Inflammatory macrophage treated with lipopolysaccharide for 4 hours (primary cell): ENCODE results near the gene UBAC2.
"Not testable (repeated sequence)": the region's sequence is repeated elsewhere in the genome, so short reads cannot be mapped to it uniquely, and the experiment has no call there.

ENCODE experiments used
- DNase-seq: peaks from one replicate; pipeline ENCODE4 v3.0.0-alpha.2; 2020

UBAC2 gene

DNA sequence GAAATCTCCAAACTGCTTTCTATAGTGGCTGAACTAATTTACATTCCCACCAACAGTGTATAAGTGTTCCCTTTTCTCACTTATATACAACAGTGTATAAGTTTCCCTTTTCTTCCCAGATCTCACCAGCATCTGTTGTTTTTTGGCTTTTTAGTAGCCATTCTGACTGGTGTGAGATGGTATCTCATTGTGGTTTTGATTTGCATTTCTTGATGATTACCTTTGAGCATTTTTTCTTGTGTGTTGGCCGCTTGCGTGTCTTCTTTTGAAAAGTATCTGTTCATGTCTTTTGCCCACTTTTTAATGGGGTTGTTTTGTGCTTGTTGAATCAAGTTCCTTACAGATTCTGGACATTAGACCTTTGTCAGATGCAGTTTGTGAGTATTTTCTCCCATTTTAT is 49.0 kb downstream of the UBAC2 start:
- DNase-seq, result not testable (repeated sequence)

DNA sequence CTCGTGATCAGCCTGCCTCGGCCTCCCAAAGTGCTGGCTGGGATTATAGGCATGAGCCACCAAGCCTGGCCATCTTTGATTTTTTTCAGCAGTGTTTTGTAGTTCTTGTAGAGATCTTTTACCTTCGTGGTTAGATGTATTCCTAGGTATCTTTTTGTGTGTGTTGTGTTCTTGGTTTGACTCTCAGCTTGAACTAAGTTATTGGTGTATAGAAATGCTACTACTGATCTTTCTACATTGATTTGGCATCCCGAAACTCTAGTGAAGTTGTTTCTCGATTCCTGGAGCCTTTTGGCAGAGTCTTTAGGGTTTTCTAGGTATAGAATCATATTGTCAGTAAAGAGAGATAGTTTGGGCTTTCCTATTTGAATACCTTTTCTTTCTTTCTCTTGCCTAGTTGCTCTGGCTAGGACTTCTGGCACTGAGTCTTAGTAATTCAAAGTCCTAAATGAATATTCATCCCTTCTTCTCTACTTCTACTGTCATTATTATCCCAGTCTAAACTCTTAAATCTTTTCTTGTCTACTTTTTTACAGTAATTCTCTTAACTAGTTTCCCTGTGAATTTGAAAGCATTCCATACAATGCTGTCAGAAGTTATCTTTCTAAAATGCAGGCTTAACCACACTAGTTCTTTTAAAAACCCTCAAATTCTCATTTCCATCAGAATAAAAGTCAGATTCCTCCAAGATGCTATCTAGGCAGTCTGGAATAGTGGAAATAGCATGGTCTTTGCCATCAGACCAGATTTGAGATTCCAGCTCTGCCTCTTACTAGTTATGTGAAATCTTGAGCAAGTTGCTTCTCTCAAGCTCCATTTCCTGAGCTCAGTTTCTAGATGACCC is 50.5 kb downstream of the UBAC2 start:
- no peak for DNase-seq

DNA sequence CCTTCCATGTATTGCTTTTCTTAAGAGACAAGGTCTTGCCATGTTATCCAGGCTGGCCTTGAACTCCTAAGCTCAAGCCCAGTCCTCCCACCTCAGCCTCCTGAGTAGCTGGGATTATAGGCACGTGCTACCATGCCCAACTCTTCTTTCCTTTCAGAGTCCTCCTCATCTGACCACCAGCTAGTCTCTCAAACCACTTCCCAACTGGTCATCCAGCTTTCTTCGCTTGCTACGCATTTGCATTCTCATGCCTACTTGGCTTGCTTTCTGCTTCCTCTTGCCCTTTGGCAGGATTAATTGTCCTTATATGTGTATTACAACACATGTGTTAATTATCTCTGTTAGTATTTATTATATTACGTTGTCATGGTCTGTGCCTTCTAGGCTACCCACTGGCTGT is 51.3 kb downstream of the UBAC2 start:
- peak; percentile 31 for DNase-seq

GRCh38 chr13:99254830-99255229 is 54.2 kb downstream of the UBAC2 start:
- DNase-seq, result no peak

DNA sequence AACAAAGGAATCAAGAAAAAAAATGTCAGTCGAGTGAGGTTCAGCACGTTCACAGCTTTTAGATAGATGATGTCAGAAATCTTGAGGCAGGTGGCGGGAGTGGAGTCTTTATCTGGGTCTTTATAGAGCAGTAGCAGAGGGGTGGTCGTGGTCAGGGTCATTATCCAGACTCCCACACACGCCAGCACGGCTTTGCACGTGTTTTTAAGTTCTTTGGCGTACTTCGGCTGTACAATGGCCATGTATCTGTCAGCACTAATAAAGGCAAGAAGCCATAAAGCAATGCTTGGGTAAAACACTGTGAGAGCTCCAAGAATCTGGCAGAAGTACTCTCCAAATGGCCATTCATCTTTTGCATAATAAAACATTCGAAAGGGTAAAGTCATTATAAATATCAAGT is 54.6 kb downstream of the UBAC2 start:
- no peak for DNase-seq

- no peak for DNase-seq
Measured at GRCh38 chr13:99256283-99256682, 55.6 kb downstream of the UBAC2 start.

- DNase-seq, result peak; percentile 45
Measured at GRCh38 chr13:99256709-99257108, 56.1 kb downstream of the UBAC2 start.

DNA sequence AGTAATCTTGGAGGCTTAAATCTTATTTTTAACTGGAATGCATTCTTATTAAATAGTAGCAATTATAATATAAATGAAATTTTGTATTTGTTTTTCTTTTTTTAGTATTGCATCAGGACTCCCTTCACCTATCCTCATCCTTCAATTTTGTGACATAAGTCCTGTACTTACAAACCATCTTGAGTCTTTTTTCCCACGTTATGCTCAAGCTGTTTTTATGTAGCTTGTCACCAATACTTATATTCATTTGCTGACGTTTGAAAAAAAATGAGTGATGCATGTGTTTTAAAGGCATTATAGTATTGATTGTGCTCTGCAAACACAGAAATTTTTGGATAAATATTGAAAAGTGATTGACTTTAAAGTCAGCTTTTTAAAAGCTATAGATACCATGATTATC is 56.6 kb downstream of the UBAC2 start:
- DNase-seq, result no peak

- peak; percentile 69 for DNase-seq
Measured at GRCh38 chr13:99258210-99258860, 57.7 kb downstream of the UBAC2 start, which contains the start of gene GPR18. Gene GPR18, minus strand, starts transcription at chr13:99258379. Its CDS starts 2,507 bp downstream, at chr13:99255872.

DNA sequence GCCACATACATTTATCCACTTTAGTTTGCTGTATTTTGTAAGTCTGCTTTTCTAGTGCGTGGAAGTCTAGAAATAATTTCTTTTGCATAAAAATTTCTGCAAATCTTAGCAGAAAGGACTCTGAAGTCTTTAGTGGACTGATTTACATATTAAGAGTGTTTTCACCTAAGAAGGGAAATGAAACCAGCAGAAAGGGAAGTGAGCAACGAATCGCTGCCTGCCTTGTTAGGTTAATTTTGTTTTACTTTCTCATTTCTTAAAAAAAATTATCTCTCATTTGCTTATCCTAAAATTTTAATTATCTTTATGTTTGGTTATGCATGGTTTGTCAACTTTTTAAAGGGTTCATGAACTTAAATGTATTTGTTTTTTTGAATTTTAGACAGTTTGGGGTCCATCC is 58.3 kb downstream of the UBAC2 start:
- DNase-seq, result peak; percentile 80

- no peak for DNase-seq
Measured at GRCh38 chr13:99260216-99260615, 59.6 kb downstream of the UBAC2 start.

GRCh38 chr13:99261059-99261458 is 60.4 kb downstream of the UBAC2 start:
- no peak for DNase-seq

- DNase-seq, result no peak
Measured at GRCh38 chr13:99263126-99263785, 62.6 kb downstream of the UBAC2 start.

DNA sequence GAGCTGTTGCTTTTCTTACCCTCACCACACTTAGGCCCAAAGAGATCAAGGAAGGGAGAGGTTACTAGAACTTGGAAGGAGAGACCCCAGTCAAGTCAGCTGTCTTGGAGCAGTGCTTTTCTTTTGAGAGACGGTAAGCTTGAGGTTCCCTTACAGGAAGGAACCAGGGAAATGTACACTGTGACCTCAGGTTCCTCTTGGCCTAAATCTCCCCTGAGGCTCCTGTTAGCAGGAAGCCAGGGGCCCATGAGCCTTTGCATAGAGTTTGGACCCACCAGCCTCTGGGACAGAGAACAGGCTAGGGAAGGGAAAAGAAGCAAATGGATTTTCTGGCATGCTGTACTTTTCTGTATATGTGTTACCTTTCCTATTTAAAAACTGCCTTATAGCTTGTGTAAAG is 63.4 kb downstream of the UBAC2 start:
- no peak for DNase-seq

DNA sequence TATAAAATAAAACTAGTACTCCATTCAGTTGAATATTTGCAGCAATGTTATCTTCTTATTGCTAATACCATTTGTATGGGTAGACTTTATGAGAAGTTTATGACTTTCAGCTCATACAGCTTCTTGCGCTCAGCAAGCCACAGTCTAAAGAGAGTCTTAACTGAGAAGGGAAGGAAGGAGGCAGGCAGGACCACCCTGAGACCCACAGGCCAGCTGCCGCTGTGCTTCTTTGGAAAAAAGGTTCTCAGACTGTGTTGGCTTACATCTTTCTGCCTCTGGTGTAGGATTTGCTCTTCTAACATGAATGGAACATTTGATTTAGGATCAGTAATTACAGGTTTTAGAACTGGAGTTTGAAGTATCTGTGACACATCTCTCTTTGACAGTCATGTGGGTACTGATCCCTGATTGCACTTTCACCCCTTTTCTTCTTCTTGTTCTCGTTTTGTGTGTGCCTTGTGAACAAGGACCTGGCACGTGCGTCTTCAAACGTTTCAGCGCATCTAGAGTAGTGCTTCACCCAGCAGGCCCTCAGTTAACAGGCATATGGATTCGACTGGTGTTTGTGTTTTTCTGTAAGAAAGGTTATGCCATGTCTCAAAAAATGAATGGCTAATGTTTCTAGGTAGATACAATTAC is 64.6 kb downstream of the UBAC2 start:
- no peak for DNase-seq

- peak; percentile 62 for DNase-seq
Measured at GRCh38 chr13:99265821-99266426, 65.3 kb downstream of the UBAC2 start.

GRCh38 chr13:99266827-99267226 is 66.2 kb downstream of the UBAC2 start:
- no peak for DNase-seq

- DNase-seq, result no peak
Measured at GRCh38 chr13:99267927-99268326, 67.3 kb downstream of the UBAC2 start.

GRCh38 chr13:99268822-99269221 is 68.2 kb downstream of the UBAC2 start:
- DNase-seq, result no peak

DNA sequence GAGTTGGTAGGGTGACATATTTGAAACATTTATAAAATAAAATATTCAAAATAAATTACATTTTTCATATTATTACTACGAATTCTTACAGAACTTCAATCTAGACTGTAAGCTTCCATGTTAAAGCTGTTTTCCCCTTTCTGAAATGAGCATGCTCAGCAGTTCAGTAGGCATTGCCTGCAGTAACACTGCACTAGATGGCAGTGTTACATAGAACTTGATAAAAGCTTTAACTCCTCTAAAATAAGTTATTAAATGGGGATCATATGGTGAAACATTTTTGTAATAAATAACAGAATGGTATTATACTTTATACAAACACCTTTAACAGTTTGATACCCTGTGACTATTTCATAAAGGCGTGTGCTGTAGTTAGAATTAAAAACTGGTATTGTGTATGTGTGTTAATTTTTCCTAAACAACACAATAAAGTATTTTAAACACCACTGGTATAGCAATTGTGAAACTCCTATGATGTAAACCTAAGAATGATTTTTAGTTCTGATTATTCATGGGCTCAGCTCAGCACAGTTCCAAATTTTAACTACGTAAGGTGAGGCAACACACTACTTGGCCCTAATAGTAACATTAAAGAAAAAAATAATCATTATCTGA is 69.1 kb downstream of the UBAC2 start:
- peak; percentile 82 for DNase-seq

- peak; percentile 70 for DNase-seq
Measured at GRCh38 chr13:99270518-99270917, 69.9 kb downstream of the UBAC2 start.

- DNase-seq, result no peak
Measured at GRCh38 chr13:99271249-99271648, 70.6 kb downstream of the UBAC2 start.
